ELF-1 (cell line): ENCODE results near the gene ADAMTS17.
A peak's percentile ranks its signal among the peaks of the same experiment; 100 is the strongest.

Experiments used
- DNase-seq: peaks from one replicate; pipeline ENCODE4 v3.0.0-alpha.2; 2016; ENCODE audit warnings: low read depth, low spot score

ADAMTS17 gene

GRCh38 chr15:100198442-100198841, 143.3 kb downstream of the ADAMTS17 start:
- DNase-seq: peak; percentile 48

GRCh38 chr15:100196326-100197058, 145.3 kb downstream of the ADAMTS17 start:
- no peak for DNase-seq

- DNase-seq: no peak
These were observed 146.8 kb downstream of the ADAMTS17 start for GRCh38 chr15:100194996-100195395.

GRCh38 chr15:100193277-100193860, 148.4 kb downstream of the ADAMTS17 start:
- DNase-seq: no peak

GRCh38 chr15:100192097-100193080, 149.4 kb downstream of the ADAMTS17 start:
- peak; percentile 81 for DNase-seq

GRCh38 chr15:100191161-100191560, 150.6 kb downstream of the ADAMTS17 start:
- DNase-seq: no peak

GRCh38 chr15:100190675-100191074, 151.1 kb downstream of the ADAMTS17 start:
- no peak for DNase-seq

- no peak for DNase-seq
These were observed 151.9 kb downstream of the ADAMTS17 start for GRCh38 chr15:100189849-100190248.

GRCh38 chr15:100189319-100189718, 152.5 kb downstream of the ADAMTS17 start:
- DNase-seq: no peak

GRCh38 chr15:100187677-100188076, 154.1 kb downstream of the ADAMTS17 start:
- no peak for DNase-seq

- DNase-seq: no peak
These were observed 154.8 kb downstream of the ADAMTS17 start for GRCh38 chr15:100186960-100187359.

GRCh38 chr15:100186366-100186765, 155.4 kb downstream of the ADAMTS17 start:
- no peak for DNase-seq

- DNase-seq: no peak
These were observed 157.8 kb downstream of the ADAMTS17 start for GRCh38 chr15:100183921-100184495.

- DNase-seq: no peak
These were observed 160.9 kb downstream of the ADAMTS17 start for GRCh38 chr15:100180921-100181320.

- no peak for DNase-seq
These were observed 166.2 kb downstream of the ADAMTS17 start for GRCh38 chr15:100175406-100176114.

- no peak for DNase-seq
These were observed 166.9 kb downstream of the ADAMTS17 start for GRCh38 chr15:100174904-100175275.

- DNase-seq: no peak
These were observed 167.4 kb downstream of the ADAMTS17 start for GRCh38 chr15:100174159-100174903.

- DNase-seq: no peak
These were observed 169.3 kb downstream of the ADAMTS17 start for GRCh38 chr15:100172356-100173024.

GRCh38 chr15:100171411-100171810, 170.4 kb downstream of the ADAMTS17 start:
- no peak for DNase-seq
